Lung (tissue), 12 donors: ENCODE data around the gene C9orf72. TPM values are rescaled to one million over a fixed set of nuclear protein-coding genes. Genes with fewer than 3 reads are reported as not detected.

Source experiments
- ATAC-seq: fragments of 200-7000 bp; cut with Tn5 transposase; one replicate; pipeline ENCODE4 v1.9.1; 2020; ENCODE audit warnings: moderate number of reproducible peaks; ENCODE audit not compliant: insufficient read depth, low FRiP score
- DNase-seq, 3 donors: peaks; one replicate each; pipeline ENCODE4 v3.0.0-alpha.2; 2013 to 2017
- H3K27ac ChIP-seq, 2 donors: one replicate each; pipeline ENCODE4 v1.5.1; 2013; ENCODE audit warnings: mild to moderate bottlenecking in 2 of 2, moderate library complexity in 2 of 2, control low read depth in 1 of 2, inconsistent platforms in 1 of 2, low read depth in 1 of 2, low read length in 1 of 2
- H3K27me3 ChIP-seq, 3 donors: one replicate each; pipeline ENCODE4 v1.5.1; 2013; ENCODE audit warnings: low read length in 2 of 3; ENCODE audit not compliant: control insufficient read depth in 3 of 3, insufficient read depth in 3 of 3
- H3K36me3 ChIP-seq, 4 donors: one replicate each; pipeline ENCODE4 v1.5.1; 2013; ENCODE audit warnings: low read length in 4 of 4, mild to moderate bottlenecking in 1 of 4, moderate library complexity in 1 of 4; ENCODE audit not compliant: control insufficient read depth in 4 of 4, insufficient read depth in 4 of 4
- H3K4me1 ChIP-seq, 5 donors: one replicate each; pipeline ENCODE4 v1.5.1; 2013; ENCODE audit warnings: low read length in 5 of 5, mild to moderate bottlenecking in 2 of 5, moderate library complexity in 1 of 5; ENCODE audit not compliant: control insufficient read depth in 5 of 5, insufficient read depth in 5 of 5
- H3K4me3 ChIP-seq: one replicate; pipeline ENCODE4 v1.5.1; 2013; ENCODE audit warnings: mild to moderate bottlenecking, control low read depth, moderate library complexity
- H3K9ac ChIP-seq, 2 donors: one replicate each; pipeline ENCODE4 v1.5.1; 2013; ENCODE audit warnings: low read length in 2 of 2, control low read depth in 1 of 2; ENCODE audit not compliant: insufficient read depth in 1 of 2
- H3K9me3 ChIP-seq, 4 donors: one replicate each; pipeline ENCODE4 v1.5.1; 2013; ENCODE audit warnings: low read length in 3 of 4, mild to moderate bottlenecking in 1 of 4, moderate library complexity in 1 of 4; ENCODE audit not compliant: control insufficient read depth in 4 of 4, insufficient read depth in 3 of 4
- WGBS, 2 donors: extraction: QIAGEN DNeasy Blood & Tissue Kit; methylation state at CpG; one replicate each; pipeline ENCODE4 v1.1.7; 2013; 5-methylcytosine and 5-hydroxymethylcytosine counted together
- polyA plus RNA-seq, 2 donors: library from polyadenylated mRNA; stranded (reverse); fragments of 200-250 nt; gene quantifications; one replicate each; pipeline ENCODE4 v1.2.1, GENCODE V29; 2013
- total RNA-seq, 2 donors: library from RNA; depleted of rRNA in 1 of 2; stranded (reverse); fragments of >200 nt in 1 of 2; gene quantifications; one replicate each; pipeline ENCODE4 v1.2.1, GENCODE V29; 2014 to 2021
- TF ChIP-seq, protein P1 (sequence below): IDR thresholded peaks from 2 replicates; pipeline ENCODE4 v1.5.1; 2012; ENCODE audit warnings: mild to moderate bottlenecking; ENCODE audit errors: control extremely low read depth, extremely low read depth
- donor health status: control.
- donor health status: control.
- donor health status: Bipolar disorder and iron deficiency.
- donor health status: healthy.
- donor health status: DM: yes; HTN: yes; CAD: no.

C9orf72 gene
- total and polyA plus RNA-seq, 4 donors = 14.4 to 59.6 (median 23.5) TPM

DNA sequence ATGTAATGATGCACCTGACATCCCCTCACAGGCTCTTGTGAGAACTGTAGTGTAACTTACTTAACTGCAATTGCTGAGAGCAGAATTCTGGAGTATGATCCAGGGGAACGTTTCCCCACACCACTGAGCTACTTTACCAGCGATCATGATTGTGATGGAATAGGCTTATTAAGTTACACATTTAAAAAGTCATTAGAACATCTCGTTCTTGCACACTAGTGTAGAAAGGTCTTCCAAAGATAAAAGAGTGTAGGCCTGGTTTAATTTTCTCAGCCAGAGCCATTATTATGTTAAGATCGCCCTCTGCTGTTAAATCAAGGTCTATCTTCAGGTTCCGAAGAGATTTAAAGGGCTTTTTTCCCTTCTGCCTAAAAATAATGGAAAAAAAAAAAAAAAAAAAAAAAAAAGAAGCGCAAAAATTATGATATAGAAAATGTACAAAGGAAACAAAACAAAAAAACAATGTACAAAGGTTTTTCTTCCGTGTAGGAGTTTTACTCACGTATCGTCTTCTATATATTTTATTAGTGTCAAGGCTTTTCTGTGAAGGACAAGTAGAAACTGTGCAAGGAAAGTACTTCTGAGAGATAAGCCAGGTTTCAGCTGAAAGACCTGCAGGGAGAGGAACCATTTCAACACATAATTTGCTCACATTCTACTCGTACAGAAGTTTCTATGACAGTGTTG is 25.1 kb downstream of the C9orf72 start:
- peak overlapping the region in 1 of 2 donors; percentile 17 for H3K9ac ChIP-seq
- H3K9me3 ChIP-seq = no peaks in the 10 kb centered on the region
- peaks cover 0 to 13% (median 0%) of the 10 kb centered on the region in 5 donors for H3K4me1 ChIP-seq
- 57 to 68% methylated on average over 10 of the region's 10 CpGs for WGBS, 2 donors
- H3K27ac ChIP-seq = no peak overlapping the region
- TF ChIP-seq, protein P1, sequence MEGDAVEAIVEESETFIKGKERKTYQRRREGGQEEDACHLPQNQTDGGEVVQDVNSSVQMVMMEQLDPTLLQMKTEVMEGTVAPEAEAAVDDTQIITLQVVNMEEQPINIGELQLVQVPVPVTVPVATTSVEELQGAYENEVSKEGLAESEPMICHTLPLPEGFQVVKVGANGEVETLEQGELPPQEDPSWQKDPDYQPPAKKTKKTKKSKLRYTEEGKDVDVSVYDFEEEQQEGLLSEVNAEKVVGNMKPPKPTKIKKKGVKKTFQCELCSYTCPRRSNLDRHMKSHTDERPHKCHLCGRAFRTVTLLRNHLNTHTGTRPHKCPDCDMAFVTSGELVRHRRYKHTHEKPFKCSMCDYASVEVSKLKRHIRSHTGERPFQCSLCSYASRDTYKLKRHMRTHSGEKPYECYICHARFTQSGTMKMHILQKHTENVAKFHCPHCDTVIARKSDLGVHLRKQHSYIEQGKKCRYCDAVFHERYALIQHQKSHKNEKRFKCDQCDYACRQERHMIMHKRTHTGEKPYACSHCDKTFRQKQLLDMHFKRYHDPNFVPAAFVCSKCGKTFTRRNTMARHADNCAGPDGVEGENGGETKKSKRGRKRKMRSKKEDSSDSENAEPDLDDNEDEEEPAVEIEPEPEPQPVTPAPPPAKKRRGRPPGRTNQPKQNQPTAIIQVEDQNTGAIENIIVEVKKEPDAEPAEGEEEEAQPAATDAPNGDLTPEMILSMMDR = peak; percentile 30
- H3K27me3 ChIP-seq = no peaks in the 10 kb centered on the region
- DNase-seq (peak in 2 of 3 donors; percentile 79 to 82), ATAC-seq (peak; percentile 47)
- H3K36me3 ChIP-seq = peaks cover 0 to 24% (median 12%) of the 10 kb centered on the region in 4 donors
- no peak overlapping the region for H3K4me3 ChIP-seq

DNA sequence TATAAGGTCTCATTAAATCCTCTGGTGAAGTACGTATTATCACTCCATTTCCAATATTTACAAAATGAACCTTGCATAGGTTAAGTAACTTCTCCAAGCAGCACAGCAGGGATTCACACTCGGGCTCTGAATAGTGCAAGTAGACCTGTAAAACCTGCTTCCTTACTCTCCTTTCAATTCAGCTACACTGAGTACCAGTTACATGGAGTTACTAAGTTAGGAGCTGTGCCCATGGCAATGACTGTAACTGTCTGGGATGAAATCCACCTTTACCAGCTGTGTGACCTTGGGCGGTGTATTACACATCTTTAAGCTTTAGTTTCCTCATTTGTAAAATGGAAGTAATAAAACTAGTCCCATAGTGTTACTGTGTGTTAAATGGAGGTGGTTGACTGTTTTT is 27.8 kb downstream of the C9orf72 start:
- Histone ChIP-seq H3K27me3 (no peaks in the 10 kb centered on the region), H3K9me3 (no peaks in the 10 kb centered on the region), H3K9ac (no peak overlapping the region), H3K36me3 (peaks cover 0 to 24% (median 8%) of the 10 kb centered on the region in 4 donors), H3K4me3 (no peak overlapping the region), H3K4me1 (peaks cover 0 to 15% (median 3%) of the 10 kb centered on the region in 5 donors), H3K27ac (no peak overlapping the region)
- TF ChIP-seq, protein P1 = no peak
- 91 to 94% methylated on average over 3 of the region's 3 CpGs for WGBS, 2 donors
- DNase-seq = no peak
- ATAC-seq = no peak

GRCh38 chr9:27542508-27542907 is 30.8 kb downstream of the C9orf72 start:
- peak in 2 of 3 donors; percentile 31 to 40 for DNase-seq
- ATAC-seq = no peak
- H3K36me3 ChIP-seq = peaks cover 0 to 18% (median 0%) of the 10 kb centered on the region in 4 donors
- TF ChIP-seq, protein P1 = no peak
- no peaks in the 10 kb centered on the region for H3K9me3 ChIP-seq
- 81 to 84% methylated on average over 2 of the region's 2 CpGs for WGBS, 2 donors
- H3K4me1 ChIP-seq = peaks cover 3 to 11% (median 10%) of the 10 kb centered on the region in 5 donors
- H3K27ac ChIP-seq = no peak overlapping the region
- H3K27me3 ChIP-seq = no peaks in the 10 kb centered on the region
- H3K4me3 ChIP-seq = no peak overlapping the region
- H3K9ac ChIP-seq = no peak overlapping the region

GRCh38 chr9:27541740-27542139 is 31.5 kb downstream of the C9orf72 start:
- WGBS, 2 donors = 63 to 92% methylated on average over 4 of the region's 4 CpGs
- no peak overlapping the region for H3K27ac ChIP-seq
- H3K9me3 ChIP-seq = no peaks in the 10 kb centered on the region
- peaks cover 0 to 17% (median 0%) of the 10 kb centered on the region in 4 donors for H3K36me3 ChIP-seq
- peaks cover 3 to 11% (median 10%) of the 10 kb centered on the region in 5 donors for H3K4me1 ChIP-seq
- TF ChIP-seq, protein P1 = no peak
- no peak overlapping the region for H3K4me3 ChIP-seq
- no peak overlapping the region for H3K9ac ChIP-seq
- DNase-seq (no peak), ATAC-seq (no peak)
- no peaks in the 10 kb centered on the region for H3K27me3 ChIP-seq
